Measurements from ENCODE around the gene FBLN5.

DNA sequence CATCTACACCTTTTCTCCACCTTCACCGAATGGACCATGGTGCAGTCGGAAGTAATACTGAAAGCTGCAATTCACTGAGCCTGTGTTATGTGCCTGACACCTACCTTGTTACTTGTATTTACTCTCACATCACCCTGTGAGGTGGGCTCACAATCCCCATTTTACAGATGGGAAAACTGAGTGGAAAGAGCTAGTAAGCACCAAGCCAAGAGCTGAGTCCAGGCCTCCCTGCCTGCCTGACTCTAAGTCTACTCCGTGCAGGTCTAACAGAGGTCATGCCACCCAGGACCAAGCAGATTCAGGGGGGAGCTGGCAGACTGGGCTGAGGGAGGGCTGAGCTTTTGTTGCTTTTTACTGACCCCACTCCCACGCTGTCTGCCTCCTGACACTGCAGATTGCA lies 51.1 kb downstream of the FBLN5 start:
- no peak for TF ChIP-seq POLR2A (IDR thresholded peaks at IDR 0.05)
- TF ChIP-seq, protein P1, sequence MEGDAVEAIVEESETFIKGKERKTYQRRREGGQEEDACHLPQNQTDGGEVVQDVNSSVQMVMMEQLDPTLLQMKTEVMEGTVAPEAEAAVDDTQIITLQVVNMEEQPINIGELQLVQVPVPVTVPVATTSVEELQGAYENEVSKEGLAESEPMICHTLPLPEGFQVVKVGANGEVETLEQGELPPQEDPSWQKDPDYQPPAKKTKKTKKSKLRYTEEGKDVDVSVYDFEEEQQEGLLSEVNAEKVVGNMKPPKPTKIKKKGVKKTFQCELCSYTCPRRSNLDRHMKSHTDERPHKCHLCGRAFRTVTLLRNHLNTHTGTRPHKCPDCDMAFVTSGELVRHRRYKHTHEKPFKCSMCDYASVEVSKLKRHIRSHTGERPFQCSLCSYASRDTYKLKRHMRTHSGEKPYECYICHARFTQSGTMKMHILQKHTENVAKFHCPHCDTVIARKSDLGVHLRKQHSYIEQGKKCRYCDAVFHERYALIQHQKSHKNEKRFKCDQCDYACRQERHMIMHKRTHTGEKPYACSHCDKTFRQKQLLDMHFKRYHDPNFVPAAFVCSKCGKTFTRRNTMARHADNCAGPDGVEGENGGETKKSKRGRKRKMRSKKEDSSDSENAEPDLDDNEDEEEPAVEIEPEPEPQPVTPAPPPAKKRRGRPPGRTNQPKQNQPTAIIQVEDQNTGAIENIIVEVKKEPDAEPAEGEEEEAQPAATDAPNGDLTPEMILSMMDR (IDR thresholded peaks at IDR 0.05), result no peak

Measured in breast epithelium (tissue), 3 donors.